COLO668 (cell line): ENCODE data around the gene CLIC4.
"Not testable (repeated sequence)": the region's sequence is repeated elsewhere in the genome, so short reads cannot be mapped to it uniquely, and the experiment has no call there.

Source experiments
- DNase-seq: peaks from one replicate; lab custom pipeline; 2025; ENCODE audit not compliant: unreplicated experiment; lab: John Stamatoyannopoulos, UW

The CLIC4 gene

DNA sequence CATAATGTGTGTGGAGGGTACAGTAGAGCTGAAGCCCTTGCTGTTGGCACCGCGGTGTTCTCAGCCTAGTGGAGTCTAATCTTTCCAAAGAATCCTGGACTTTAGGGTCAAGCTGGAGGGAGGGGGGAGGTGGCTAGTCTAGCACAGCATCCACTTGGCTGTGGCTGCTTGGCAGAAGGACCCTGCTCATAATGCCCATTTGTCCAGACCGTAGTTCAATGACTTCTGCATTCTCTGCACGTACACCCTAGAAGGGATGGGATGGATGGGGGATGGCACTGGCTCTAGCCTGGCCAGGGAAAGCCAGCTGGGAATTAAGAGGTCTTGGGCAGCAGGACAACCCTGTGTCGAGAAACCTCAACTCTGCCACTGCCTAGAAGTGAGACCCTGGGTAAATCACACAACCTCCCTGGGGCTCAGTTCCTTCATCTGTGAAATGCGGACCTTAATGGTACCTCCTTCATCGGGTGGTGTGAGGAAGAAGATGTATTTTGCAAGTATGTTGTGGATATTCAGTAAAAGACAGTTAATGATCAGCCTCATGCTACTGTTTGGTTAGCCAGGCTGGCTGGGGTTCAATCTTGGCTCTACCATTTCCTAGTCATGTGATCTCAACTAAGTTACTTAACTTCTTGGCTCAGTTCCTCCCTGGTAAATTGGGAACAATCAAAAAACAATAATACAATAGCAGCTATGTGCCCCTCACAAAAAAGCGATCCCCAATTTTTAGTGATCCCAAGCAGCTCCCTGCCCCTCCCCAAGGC lies 27.2 kb upstream of the CLIC4 start:
- no peak for DNase-seq

GRCh38 chr1:24720152-24720551 lies 25.1 kb upstream of the CLIC4 start:
- DNase-seq, result no peak

GRCh38 chr1:24721533-24721932 lies 23.7 kb upstream of the CLIC4 start:
- DNase-seq, result no peak

DNA sequence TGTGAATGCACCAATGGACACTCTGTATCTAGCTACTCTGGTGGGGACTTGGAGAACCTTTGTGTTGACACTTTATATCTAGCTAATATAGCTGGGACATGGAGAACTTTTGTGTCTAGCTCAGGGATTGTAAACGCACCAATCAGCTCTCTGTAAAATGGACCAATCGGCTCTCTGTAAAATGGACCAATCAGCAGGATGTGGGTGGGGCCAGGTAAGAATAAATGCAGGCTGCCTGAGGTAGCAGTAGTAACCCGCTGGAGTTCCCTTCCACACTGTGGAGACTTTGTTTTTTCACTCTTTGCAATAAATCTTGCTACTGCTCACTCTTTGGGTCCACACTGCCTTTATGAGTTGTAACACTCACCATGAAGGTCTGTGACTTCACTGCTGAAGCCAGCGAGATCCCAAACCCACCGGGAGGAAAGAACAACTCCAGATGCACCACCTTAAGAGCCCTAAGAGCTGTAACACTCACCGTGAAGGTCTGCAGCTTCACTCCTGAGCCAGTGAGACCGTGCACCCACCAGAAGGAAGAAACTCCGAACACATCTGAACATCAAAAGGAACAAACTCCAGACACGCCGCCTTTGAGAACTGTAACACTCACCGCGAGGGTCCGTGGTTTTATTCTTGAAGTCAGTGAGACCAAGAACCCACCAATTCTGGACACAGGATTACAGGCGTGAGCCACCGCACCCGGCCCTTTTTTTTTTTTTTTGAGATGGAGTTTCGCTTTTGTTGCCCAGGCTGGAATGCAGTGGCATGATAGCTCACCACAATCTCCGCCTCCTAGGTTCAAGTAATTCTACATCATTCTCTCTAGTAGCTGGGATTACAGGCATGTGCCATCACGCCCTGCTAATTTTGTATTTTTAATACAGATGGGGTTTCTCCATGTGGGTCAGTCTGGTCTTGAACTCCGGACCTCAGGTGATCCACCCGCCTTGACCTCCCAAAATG lies 22.9 kb upstream of the CLIC4 start:
- DNase-seq, result not testable (repeated sequence)

- DNase-seq, result peak; percentile 68
Observed at GRCh38 chr1:24724345-24725208, 20.7 kb upstream of the CLIC4 start.

- no peak for DNase-seq
Observed at GRCh38 chr1:24725209-24725651, 20.0 kb upstream of the CLIC4 start.

- DNase-seq, result no peak
Observed at GRCh38 chr1:24726741-24727140, 18.5 kb upstream of the CLIC4 start.

DNA sequence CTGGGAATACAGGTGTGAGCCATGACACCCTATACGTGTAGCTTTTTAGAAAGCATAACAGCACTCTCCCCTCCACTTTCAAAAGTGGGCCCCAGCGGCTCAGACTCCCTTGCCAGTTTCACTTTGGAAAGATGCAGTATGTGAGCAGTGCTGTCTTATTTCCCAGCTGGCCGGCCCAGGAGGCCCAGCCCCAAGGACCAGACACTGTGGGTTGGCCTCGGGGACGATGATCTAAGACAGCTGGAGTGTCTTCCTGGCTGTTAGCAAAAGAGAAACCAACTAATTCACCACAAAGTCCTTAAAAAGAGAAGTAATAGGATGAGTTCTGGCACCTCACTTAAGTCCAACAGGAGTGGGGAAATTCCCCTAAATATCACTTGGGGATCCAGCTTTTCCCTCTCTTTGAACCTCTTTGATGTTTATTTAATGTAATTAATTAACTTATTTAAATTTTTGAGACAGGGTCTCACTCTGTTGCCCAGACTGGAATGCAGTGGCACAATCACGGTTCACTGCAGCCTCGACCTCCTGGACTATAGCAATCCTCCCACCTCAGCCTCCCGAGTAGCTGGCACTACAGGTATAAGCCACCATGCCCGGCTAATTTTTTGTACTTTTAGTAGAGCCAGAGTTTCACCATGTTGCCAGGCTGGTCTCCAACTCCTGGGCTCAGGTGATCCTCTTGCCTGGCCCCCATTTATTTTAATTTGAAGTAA lies 17.6 kb upstream of the CLIC4 start:
- no peak for DNase-seq

DNA sequence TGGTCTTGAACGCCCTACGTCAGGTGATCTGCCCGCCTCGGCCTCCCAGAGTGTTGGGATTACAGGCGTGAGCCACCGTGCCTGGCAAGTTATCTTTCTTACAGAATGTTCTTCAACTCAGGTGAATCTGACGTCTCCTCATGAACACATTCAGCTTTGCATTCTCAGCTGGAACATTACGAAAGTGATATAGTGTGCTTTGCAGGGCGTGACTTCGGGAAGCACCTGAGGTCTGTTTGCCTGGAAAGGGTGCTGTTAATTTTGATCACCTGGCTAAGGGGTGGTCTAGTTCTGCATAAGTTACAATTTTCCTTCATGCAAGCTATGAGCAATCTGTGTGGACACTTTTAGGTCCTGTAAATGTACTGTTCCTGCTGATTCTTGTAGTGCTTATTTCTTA lies 16.3 kb upstream of the CLIC4 start:
- DNase-seq, result no peak

GRCh38 chr1:24732186-24732885 lies 12.9 kb upstream of the CLIC4 start:
- no peak for DNase-seq

- DNase-seq, result not testable (repeated sequence)
Observed at GRCh38 chr1:24733342-24733741, 11.9 kb upstream of the CLIC4 start.

DNA sequence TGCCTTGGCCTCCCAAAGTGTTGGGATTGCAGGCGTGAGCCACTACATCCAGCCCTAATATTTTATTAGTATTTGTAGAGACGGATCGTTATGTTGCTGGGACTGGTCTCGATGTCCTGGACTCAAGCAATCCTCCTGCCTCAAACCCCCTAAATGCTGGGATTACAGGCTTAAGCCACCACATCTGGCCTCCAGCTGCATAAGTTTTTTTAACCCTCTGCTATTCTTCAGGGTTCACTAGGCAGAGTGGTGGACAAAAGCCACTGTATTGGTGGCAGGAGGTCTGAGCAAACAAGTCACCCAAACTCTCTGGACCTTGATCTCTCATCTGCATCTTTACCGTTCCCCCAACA lies 10.1 kb upstream of the CLIC4 start:
- no peak for DNase-seq

DNA sequence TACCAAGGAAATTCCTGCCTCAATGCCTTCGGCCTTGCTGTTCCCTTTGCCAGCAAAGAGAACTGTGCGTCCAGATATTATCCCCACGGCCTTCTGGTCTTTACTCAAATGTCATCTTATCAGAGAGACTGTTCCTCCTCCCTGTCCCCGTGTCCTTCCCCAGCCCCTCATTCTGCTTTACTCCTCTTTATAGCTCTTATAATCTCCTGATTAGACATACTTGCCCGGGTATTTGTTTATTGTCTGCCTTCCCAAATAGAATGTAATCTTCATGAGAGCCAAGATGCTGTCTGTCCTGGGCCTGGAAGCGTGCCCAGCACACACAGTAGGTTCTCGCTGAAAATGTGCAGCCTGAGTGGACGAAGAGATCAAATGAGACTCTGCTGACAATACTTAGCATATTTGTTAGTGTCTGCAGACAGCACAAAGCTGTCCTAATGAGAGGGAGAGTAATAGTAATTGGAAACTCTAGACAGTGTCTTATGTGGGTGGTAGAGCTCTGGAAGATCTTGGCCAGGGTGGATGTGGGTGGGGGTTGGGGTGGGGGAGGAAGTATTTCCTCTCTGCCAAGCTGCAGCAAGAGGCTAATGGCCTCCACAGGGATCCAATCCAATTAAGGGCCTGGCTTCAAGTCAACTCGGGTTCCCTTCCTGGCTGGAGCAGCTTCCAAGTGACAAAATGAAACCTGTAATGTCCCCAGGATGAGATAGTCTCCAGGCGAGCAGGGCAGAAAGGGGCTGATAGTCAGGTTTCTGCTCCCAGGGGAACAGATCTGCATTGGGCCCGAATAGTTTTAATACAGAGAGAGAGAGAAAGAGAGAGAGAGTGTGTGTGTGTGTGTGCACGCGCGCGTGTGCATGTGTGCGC lies 9.5 kb upstream of the CLIC4 start:
- DNase-seq, result no peak

DNA sequence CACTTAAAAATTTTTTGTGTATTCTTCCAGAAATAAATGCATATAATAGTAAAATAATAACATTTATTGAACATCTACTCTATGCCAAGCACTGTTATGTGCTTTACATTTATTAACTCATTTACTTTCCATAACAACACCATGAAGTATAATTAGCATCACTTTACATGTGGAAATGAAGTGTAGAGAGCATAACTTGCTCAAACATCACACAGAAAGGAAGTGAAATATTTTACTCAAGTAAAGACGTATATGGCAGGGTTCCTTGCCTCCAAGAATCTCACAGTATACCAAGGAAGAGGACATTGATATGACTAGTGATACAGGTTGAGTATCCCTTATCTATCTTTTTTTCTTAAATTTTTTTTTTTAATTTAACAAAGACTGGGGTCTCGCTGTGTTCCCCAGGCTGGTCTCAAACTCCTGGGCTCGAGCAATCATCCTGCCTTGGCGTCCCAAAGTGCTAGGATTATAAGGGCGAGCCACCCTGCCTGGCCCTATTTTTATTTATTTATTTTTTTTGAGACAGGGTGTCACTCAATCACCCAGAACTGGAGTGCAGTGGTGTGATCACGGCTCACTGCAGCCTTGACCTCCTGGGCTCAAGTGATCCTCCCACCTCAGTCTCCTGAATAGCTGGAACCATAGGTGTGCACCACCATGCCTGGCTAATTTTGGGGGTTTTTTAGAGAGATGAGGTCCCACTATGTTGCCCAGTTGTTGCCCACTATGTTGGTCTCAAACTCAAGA lies 7.7 kb upstream of the CLIC4 start:
- DNase-seq, result no peak

- no peak for DNase-seq
Observed at GRCh38 chr1:24739241-24739640, 6.0 kb upstream of the CLIC4 start.

GRCh38 chr1:24742090-24742938 lies 2.9 kb upstream of the CLIC4 start:
- no peak for DNase-seq
